Upper lobe of left lung (tissue), 6 donors: ENCODE measurements around the gene RDX. TPM values are rescaled to one million over a fixed set of nuclear protein-coding genes. Genes with fewer than 3 reads are reported as not detected.

Source experiments
- ATAC-seq, 2 donors: fragments of 200-7000 bp; cut with Tn5 transposase; one replicate each; pipeline ENCODE4 v1.9.1; 2022; ENCODE audit warnings: mild to moderate bottlenecking in 2 of 2, moderate library complexity in 2 of 2; ENCODE audit not compliant: low FRiP score in 2 of 2
- DNase-seq, 2 donors: peaks; one replicate each; pipeline ENCODE4 v3.0.0-alpha.2; 2019 to 2020
- H3K27ac ChIP-seq, 4 donors: fragments of 200-600 bp; sonication (generic); one replicate each; pipeline ENCODE4 v1.5.1; 2016 to 2019
- H3K27me3 ChIP-seq, 4 donors: fragments of 200-600 bp; sonication (generic); one replicate each; pipeline ENCODE4 v1.5.1; 2017 to 2019
- H3K36me3 ChIP-seq, 4 donors: fragments of 200-600 bp; sonication (generic); one replicate each; pipeline ENCODE4 v1.5.1; 2016 to 2019
- H3K4me1 ChIP-seq, 4 donors: fragments of 200-600 bp; sonication (generic); one replicate each; pipeline ENCODE4 v1.5.1; 2018 to 2019
- H3K4me3 ChIP-seq, 4 donors: fragments of 200-600 bp; sonication (generic); one replicate each; pipeline ENCODE4 v1.5.1; 2017 to 2019; ENCODE audit warnings: mild to moderate bottlenecking in 2 of 4, moderate library complexity in 1 of 4
- H3K9me3 ChIP-seq, 4 donors: fragments of 200-600 bp; sonication (generic); one replicate each; pipeline ENCODE4 v1.5.1; 2018 to 2019
- CTCF ChIP-seq, 6 experiments: fragments of 450-650 bp in 4 of 6; fragments of 200-600 bp in 2 of 6; sonication (generic) in 2 of 6; IDR thresholded peaks; one replicate each; pipeline ENCODE4 v1.5.1; 2016 to 2019; ENCODE audit warnings: antibody characterized with exemption in 6 of 6
- EP300 ChIP-seq, 4 donors: sonication (generic); formaldehyde crosslinking; IDR thresholded peaks; one replicate each; pipeline ENCODE4 v1.5.1; 2017; ENCODE audit warnings: antibody characterized with exemption in 4 of 4, control low read depth in 2 of 4
- POLR2A ChIP-seq, 4 donors: fragments of 450-650 bp; IDR thresholded peaks; one replicate each; pipeline ENCODE4 v1.5.1; 2016 to 2017; ENCODE audit warnings: antibody characterized with exemption in 4 of 4, mild to moderate bottlenecking in 2 of 4
- POLR2AphosphoS5 ChIP-seq, 2 donors: sonication (generic); formaldehyde crosslinking; IDR thresholded peaks; one replicate each; pipeline ENCODE4 v1.5.1; 2017; ENCODE audit warnings: antibody characterized with exemption in 2 of 2
- WGBS, 2 donors: methylation state at CpG; one replicate each; pipeline ENCODE4 v1.1.5; 2017 to 2018; 5-methylcytosine and 5-hydroxymethylcytosine counted together
- total RNA-seq, 6 donors: library from RNA; depleted of rRNA in 4 of 6; stranded (reverse); fragments of >200 nt in 4 of 6; gene quantifications; one replicate each; pipeline versions ENCODE4 v1.1.0 to v1.2.1, GENCODE V29; 2016 to 2021
- donor health status: DM: no; HTN: no; CAD: no; lungs with moderate emphysema.
- donor health status: DM: no; HTN: yes; CAD: no; lungs with severe emphysema.

The RDX gene
- total RNA-seq, 6 donors from 2014 or later = 113 to 142 (median 121) TPM

GRCh38 chr11:110162216-110162615 is 134.2 kb downstream of the RDX start:
- DNase-seq (no peak), ATAC-seq (no peak)
- peaks cover 0 to 68% (median 19%) of the 10 kb centered on the region in 4 donors for H3K36me3 ChIP-seq
- H3K4me1 ChIP-seq = no peaks in the 10 kb centered on the region
- TF ChIP-seq POLR2A (IDR thresholded peaks at IDR 0.05) = no peak
- TF ChIP-seq CTCF (IDR thresholded peaks at IDR 0.05) = no peak
- TF ChIP-seq POLR2AphosphoS5 (IDR thresholded peaks at IDR 0.05) = no peak
- TF ChIP-seq EP300 (IDR thresholded peaks at IDR 0.05) = no peak
- H3K27ac ChIP-seq = no peak overlapping the region
- no peak overlapping the region for H3K4me3 ChIP-seq
- H3K27me3 ChIP-seq = no peaks in the 10 kb centered on the region
- H3K9me3 ChIP-seq = no peaks in the 10 kb centered on the region

DNA sequence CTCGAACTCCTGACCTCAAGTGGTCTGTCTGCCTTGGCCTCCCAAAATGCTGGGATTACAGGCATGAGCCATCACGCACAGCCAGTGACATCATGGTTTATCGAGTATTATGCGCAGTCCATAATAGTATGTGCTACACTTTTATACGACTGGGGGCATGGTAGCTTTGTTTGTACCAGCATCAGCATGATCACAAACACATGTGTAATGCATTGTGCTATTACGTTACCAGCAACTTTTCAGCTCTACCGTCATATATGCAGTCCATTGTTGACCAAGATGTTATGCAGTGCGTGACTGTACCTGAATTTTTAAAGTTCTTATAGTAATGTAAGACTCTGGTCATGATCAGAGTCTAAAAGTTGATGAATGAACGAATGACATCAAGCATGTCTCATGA is 135.4 kb downstream of the RDX start:
- WGBS, 2 donors = 95% methylated on average over 9 of the region's 9 CpGs
- no peak for ATAC-seq
- no peak overlapping the region for H3K4me3 ChIP-seq
- TF ChIP-seq POLR2A (IDR thresholded peaks at IDR 0.05) (no peak), EP300 (IDR thresholded peaks at IDR 0.05) (no peak), CTCF (IDR thresholded peaks at IDR 0.05) (no peak), POLR2AphosphoS5 (IDR thresholded peaks at IDR 0.05) (no peak)
- DNase-seq = no peak
- no peak overlapping the region for H3K27ac ChIP-seq
- H3K4me1 ChIP-seq = no peaks in the 10 kb centered on the region
- no peaks in the 10 kb centered on the region for H3K27me3 ChIP-seq
- H3K36me3 ChIP-seq = peaks cover 0 to 68% (median 19%) of the 10 kb centered on the region in 4 donors
- H3K9me3 ChIP-seq = no peaks in the 10 kb centered on the region

DNA sequence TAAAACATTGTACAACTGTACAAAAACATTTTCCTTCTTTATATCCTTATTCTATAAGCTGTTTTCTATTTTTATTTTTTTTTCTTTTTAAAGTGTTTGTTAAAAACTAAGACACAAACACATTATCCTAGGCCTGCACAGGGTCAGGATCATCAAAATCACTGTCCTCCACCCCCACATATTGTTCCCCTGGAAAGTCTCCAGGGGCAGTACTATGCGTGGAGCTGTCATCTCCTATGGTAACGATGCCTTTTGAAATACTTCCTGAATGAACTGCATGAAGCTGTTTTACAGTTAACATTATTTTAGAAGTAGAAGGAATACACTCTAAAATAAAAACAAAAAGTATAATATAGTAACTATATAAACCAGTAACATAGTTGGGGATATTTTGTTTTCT is 136.0 kb downstream of the RDX start:
- 56 to 58% methylated on average over 2 of the region's 2 CpGs for WGBS, 2 donors
- no peak overlapping the region for H3K27ac ChIP-seq
- H3K36me3 ChIP-seq = peaks cover 0 to 64% (median 15%) of the 10 kb centered on the region in 4 donors
- H3K4me3 ChIP-seq = no peak overlapping the region
- H3K9me3 ChIP-seq = no peaks in the 10 kb centered on the region
- no peaks in the 10 kb centered on the region for H3K4me1 ChIP-seq
- ATAC-seq = no peak
- no peak for TF ChIP-seq POLR2AphosphoS5 (IDR thresholded peaks at IDR 0.05)
- no peak for TF ChIP-seq POLR2A (IDR thresholded peaks at IDR 0.05)
- no peak for TF ChIP-seq EP300 (IDR thresholded peaks at IDR 0.05)
- TF ChIP-seq CTCF (IDR thresholded peaks at IDR 0.05) = no peak
- no peak for DNase-seq
- no peaks in the 10 kb centered on the region for H3K27me3 ChIP-seq

DNA sequence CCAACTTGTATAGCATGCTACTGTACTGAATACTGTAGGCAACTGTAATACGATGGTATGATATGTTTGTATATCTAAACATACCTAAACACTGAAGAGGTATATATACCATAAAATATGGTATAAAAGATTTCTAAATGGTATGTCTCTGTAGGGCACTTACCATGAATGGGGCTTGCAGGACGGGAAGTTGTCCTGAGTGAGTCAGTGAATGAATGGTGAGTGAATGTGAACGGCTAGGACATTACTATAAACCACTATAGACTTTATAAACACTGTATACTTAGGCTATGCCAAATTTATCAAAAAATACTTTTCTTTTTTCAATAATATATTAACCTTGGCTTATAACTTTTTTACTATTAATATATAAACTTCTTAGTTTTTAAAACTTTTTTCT is 136.4 kb downstream of the RDX start:
- Histone ChIP-seq H3K4me3 (no peak overlapping the region), H3K27ac (no peak overlapping the region), H3K27me3 (no peaks in the 10 kb centered on the region), H3K36me3 (peaks cover 0 to 60% (median 11%) of the 10 kb centered on the region in 4 donors), H3K9me3 (no peaks in the 10 kb centered on the region), H3K4me1 (no peaks in the 10 kb centered on the region)
- ATAC-seq (no peak), DNase-seq (no peak)
- 85 to 90% methylated on average over 3 of the region's 3 CpGs for WGBS, 2 donors
- TF ChIP-seq CTCF (IDR thresholded peaks at IDR 0.05) = no peak
- no peak for TF ChIP-seq POLR2AphosphoS5 (IDR thresholded peaks at IDR 0.05)
- TF ChIP-seq POLR2A (IDR thresholded peaks at IDR 0.05) = no peak
- TF ChIP-seq EP300 (IDR thresholded peaks at IDR 0.05) = no peak

DNA sequence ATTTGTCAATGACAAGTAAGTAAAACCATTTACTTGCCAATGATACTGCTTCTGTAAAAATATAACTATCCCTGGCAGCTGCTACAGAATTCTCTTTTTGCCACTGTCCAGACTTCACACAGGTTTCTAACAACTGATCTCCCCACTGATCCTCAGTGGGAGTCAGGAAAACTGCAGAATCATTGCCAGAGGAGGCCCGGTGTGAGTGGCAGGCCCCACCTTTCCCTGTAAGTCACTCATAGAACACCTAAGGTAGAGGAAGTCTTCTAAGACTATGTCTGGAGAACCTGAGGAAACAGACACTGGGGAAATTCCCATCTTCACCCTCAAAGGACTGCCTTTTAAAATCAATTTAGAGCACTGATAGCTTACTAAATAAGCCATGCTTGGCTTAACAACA is 136.9 kb downstream of the RDX start:
- Histone ChIP-seq H3K36me3 (peaks cover 0 to 55% (median 6%) of the 10 kb centered on the region in 4 donors), H3K9me3 (no peaks in the 10 kb centered on the region), H3K27me3 (no peaks in the 10 kb centered on the region), H3K4me3 (no peak overlapping the region), H3K27ac (no peak overlapping the region), H3K4me1 (no peaks in the 10 kb centered on the region)
- TF ChIP-seq POLR2AphosphoS5 (IDR thresholded peaks at IDR 0.05) = no peak
- DNase-seq (no peak), ATAC-seq (no peak)
- WGBS, 2 donors = 73 to 100% methylated on average over 1 of the region's 1 CpG
